ENCODE data around the gene DEPDC5.

Gene DEPDC5

DNA sequence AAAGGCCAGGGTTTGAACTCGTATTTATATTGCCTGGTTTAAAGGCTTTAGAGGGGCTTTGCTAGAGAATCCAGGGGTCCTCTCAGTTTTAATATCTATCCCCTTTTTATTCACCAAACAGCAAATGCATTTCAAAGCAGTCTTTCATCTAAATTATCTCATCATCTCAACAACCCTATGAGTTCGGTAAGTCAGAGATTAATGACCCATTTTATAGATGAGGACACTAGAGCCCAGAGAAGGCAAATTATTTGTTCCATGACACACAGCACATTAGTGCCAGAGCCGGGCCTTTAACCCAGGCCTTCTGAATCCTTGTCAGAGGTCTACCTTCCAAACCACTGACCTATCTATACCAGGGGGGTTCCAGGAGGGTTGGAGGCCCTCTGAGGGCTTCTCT lies 173.7 kb downstream of the DEPDC5 start:
- DNase-seq = no peak

GRCh38 chr22:31929167-31929930 lies 175.5 kb downstream of the DEPDC5 start:
- DNase-seq = no peak

DNA sequence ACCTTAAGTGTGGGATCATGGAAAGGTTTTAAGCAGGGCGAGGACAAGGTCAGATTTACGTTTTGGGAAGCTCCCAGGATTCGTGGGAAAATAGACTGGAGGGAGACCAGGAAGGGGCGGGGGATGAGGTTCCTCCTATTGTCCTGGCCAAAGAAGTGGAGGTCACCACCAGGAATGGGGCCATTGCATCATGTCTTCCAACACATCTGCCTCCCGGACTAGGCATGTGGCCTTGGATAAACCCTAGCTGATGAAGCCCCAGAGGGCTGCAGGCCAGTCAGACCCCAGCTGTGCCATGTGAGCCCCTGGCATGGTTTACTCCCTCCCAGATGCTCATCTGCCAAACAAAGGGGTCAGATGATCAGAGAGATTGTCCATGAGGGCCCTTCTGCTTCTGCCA lies 179.0 kb downstream of the DEPDC5 start:
- no peak for DNase-seq

GRCh38 chr22:31933406-31933805 lies 179.6 kb downstream of the DEPDC5 start:
- no peak for DNase-seq

- no peak for DNase-seq
These were observed 180.1 kb downstream of the DEPDC5 start for GRCh38 chr22:31933816-31934482.

- DNase-seq = peak; percentile 43
These were observed 182.3 kb downstream of the DEPDC5 start for GRCh38 chr22:31935961-31936635.

DNA sequence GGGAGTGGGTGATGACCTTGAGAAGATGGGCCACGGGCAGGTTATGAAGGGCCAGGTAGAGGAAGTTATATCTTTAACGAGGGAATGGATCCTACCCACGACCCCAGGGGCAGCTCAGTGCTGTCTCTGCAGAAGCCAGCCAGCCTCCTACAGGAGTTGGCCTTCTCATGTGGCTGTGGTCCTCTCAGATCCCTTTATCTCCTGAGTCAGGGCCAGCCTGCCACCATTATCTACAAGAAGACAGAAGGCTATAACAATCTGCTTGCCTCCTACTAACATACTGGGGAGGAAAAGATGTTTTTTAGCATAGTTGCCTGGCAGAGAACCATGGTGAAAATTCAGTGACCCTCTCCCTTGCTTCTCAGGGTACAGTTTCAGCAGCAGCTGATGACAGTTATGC lies 183.5 kb downstream of the DEPDC5 start:
- no peak for DNase-seq

DNA sequence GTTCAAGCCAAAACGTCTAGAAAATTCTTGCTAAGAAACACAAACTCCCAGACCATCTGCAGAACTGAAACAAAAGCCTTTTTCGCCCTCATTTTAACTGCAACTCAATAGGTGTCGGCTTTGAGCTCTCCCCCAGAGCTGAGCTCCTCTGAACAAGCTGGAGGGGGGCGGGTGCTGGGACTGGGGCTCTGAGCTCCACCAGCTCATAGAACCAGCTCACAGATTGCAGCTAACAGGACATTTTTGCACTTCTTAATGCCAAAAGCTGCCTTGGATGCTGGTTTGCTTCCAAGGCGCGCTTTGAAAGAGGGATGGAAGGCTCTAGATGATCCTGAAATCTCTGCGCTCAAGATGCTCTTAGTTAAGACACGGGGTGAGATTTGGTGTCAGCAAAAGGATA lies 184.5 kb downstream of the DEPDC5 start:
- DNase-seq = no peak

DNA sequence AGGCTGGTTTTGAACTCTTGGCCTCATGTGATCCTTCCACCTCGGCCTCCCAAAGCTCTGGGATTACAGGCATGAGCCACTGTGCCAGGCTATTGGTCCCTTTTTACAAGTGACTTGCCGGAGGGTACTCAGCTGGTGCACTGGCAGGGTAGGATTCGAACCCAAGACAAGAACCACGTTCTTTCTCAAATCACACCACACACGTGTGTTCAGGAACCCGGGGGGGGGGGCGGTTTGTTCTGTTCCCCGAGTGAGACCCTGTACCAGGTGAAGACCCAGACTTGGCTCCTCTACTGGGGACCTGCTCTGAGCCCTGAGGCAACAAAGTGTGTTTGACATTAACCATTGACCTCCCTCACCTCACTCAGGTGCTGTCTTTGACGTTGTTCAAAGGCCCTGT lies 186.7 kb downstream of the DEPDC5 start:
- DNase-seq = no peak

- DNase-seq = no peak
These were observed 188.3 kb downstream of the DEPDC5 start for GRCh38 chr22:31942091-31942490.

GRCh38 chr22:31943206-31943977 lies 189.6 kb downstream of the DEPDC5 start:
- DNase-seq = no peak

- peak; percentile 99 for DNase-seq
These were observed 190.3 kb downstream of the DEPDC5 start, which contains the start of gene YWHAH for GRCh38 chr22:31943978-31944699. Gene YWHAH, plus strand, starts transcription at chr22:31944535. Its CDS starts 199 bp downstream, at chr22:31944734.

DNA sequence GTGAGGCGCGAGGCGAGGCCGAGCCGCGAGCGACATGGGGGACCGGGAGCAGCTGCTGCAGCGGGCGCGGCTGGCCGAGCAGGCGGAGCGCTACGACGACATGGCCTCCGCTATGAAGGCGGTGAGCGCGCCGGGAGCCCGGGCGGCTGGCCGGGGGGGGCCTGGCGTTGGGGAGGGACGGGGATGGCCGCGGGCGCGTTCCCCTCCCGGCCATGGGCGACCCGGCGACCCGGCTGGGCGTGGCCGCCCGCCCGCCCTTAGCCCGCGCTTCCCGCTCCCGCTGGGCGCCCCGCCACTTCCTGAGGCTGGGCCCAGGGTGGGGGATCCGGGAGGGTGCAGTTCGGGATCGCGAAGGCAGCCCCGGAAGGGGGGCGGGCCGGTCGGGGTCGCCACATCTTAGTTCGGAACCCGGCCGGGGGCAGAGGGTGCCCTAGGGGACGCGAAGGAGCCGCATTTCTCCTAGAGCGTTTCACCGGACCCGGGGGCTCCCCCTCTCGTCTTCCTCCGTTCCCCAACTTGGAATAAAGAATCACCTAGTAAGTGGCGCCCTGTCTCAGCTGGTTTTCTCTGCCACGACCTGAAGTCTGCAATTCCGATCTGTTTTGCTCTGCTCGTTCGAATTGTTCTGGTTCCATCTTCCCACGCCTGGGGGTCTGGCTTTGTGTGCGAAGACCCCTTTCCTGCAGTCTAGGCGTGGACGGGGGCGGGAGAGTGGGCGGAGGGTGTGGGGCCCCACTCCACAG lies 191.1 kb downstream of the DEPDC5 start:
- peak; percentile 42 for DNase-seq

DNA sequence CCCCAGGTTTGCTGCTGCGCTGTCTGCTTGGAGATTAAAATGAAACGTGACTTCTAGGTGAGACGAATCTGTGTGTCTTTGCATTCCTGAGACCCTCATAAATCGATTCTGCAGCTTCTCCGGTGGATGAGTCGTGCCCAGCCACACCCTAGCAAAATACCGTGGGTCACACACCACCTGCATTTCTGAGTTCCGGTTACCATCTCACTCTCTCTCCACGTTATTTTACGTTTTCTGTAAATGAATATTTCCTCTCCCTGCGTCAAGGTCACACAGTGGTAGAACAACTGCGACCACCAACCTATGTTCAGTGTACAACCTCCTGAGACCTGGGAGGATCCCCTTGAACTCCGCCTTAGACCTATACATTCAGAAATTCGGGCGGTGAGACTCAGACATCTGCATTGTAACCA lies 191.6 kb downstream of the DEPDC5 start:
- DNase-seq = no peak

DNA sequence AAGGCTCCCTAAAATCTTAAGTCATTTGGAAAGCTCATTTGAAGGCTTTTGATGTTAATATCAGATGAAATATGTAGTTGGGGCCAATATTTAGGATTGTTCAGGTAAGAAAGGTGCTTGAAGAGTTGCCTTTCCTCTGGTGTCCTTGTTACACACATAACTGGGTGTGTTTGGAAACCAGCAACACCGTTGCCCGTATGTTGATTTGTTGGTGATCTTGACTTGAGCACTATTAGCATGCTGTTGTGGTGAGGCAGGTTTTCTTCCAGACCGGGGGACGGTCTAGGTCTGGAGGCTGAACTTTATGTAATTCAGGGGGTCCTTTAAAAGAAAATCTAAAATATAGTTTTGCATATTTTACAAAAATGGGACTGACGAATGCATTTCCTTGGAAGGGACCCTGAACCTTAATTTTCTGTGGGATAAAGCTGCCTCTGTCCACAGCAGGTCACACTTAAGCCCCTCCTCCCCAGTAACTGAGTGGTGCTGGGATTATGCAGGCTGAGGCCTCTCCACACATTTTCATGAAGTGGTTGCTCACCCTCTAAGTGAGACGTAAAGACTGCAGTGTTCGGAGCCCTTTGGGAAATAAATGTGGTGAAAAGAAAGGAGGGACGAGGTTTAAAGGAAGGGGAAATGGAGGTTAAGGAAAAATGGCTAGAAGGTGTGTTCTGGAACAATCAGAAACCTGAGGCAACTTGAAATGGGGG lies 192.3 kb downstream of the DEPDC5 start:
- DNase-seq = no peak

DNA sequence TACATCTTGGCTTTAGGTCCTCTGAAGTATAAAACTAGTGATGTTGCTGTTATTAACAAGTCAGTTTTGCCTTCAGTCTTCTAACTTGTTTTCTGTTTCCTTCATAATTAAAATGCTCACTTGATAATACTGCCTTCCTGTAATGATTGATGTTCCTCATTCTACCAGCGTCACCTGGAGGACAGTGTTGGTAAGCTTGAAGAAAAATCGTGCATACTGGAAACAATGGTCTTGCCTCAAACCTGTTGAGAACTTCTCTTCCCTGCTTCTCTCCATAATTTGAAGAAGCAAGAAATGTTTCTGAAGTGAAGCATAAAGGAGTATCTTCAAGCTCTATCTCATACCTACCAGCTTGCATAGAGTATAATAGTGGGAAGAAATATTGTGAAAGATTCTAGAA lies 193.5 kb downstream of the DEPDC5 start:
- DNase-seq = peak; percentile 59

- DNase-seq = no peak
These were observed 194.2 kb downstream of the DEPDC5 start for GRCh38 chr22:31948002-31948401.

DNA sequence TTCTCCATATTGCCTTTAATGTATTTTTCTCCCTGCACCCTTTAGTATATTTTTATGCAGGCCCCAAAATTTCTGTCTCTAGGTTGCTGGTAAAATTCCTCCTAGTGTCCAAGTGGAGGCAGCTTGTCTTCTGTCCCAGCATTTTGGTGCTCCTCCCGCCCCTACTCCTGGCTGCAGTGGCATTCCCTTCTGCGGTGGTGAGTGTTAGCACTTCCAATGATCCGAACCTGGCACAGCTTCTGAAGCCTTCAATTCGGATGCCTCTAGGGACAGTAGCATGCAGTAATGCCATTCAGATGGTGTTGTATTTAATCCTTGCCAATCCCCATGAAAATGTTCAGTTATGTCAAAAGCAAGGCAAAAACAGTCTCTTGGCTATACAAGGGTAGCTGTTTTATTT lies 196.4 kb downstream of the DEPDC5 start:
- DNase-seq = no peak

- no peak for DNase-seq
These were observed 197.6 kb downstream of the DEPDC5 start for GRCh38 chr22:31951194-31952093.

DNA sequence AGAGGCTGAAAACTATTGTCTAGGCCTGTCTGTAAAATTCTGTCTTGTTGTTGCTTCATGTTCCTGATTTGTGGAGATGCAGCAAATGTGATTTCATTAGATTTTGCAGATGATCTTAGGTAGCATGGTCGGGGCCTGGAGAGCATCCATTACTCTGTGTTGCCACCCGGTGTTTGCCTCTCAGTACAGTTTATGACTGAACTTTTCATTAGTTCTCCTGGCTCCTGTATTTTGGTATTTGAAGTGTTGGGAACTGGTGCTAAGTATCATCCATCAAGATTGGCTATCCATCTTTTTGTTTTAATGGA lies 198.2 kb downstream of the DEPDC5 start:
- no peak for DNase-seq

Measured in suppressor macrophage treated with lipopolysaccharide for 4 hours (primary cell).